Adrenal gland (tissue), 12 donors: ENCODE measurements around the gene SEMA4F. TPM values are rescaled to one million over a fixed set of nuclear protein-coding genes. Genes with fewer than 3 reads are reported as not detected.

Experiments used
- DNase-seq, 7 donors: peaks; one replicate each; pipeline ENCODE4 v3.0.0-alpha.2; 2019 to 2020
- H3K27ac ChIP-seq, 5 donors: fragments of 200-600 bp; sonication (generic) in 4 of 5; 1 replicate in 3 of 5; 2 replicates in 2 of 5; pipeline versions ENCODE4 v1.5.1 to v1.8.0; 2016 to 2020; ENCODE audit warnings: mild to moderate bottlenecking in 1 of 5
- H3K27me3 ChIP-seq: fragments of 200-600 bp; 2 replicates; pipeline ENCODE4 v1.8.0; 2021
- H3K36me3 ChIP-seq, 2 donors: fragments of 200-600 bp; replicated peaks in 1 of 2; 1 replicate in 1 of 2; 2 replicates in 1 of 2; pipeline versions ENCODE4 v1.5.1 to v1.8.0; 2018 to 2022
- H3K4me1 ChIP-seq, 2 donors: fragments of 200-600 bp; replicated peaks in 1 of 2; 1 replicate in 1 of 2; 2 replicates in 1 of 2; pipeline versions ENCODE4 v1.5.1 to v1.8.0; 2018 to 2021
- H3K4me3 ChIP-seq, 4 donors: fragments of 200-600 bp; sonication (generic) in 3 of 4; one replicate each; pipeline ENCODE4 v1.5.1; 2016 to 2018
- H3K9me3 ChIP-seq, 3 donors: fragments of 200-600 bp; sonication (generic) in 1 of 3; replicated peaks in 1 of 3; 1 replicate in 2 of 3; 2 replicates in 1 of 3; pipeline versions ENCODE4 v1.5.1 to v1.8.0; 2016 to 2021
- CTCF ChIP-seq, 6 experiments: fragments of 450-650 bp in 4 of 6; fragments of 200-600 bp in 2 of 6; sonication (generic) in 1 of 6; IDR thresholded peaks; 1 replicate in 5 of 6; 2 replicates in 1 of 6; pipeline versions ENCODE4 v1.5.1 to v1.8.0; 2016 to 2021; ENCODE audit warnings: antibody characterized with exemption in 6 of 6, mild to moderate bottlenecking in 2 of 6, moderate library complexity in 1 of 6
- POLR2A ChIP-seq, 2 donors: fragments of 450-650 bp; IDR thresholded peaks; one replicate each; pipeline ENCODE4 v1.6.1; 2017; ENCODE audit warnings: antibody characterized with exemption in 2 of 2, mild to moderate bottlenecking in 2 of 2, moderate library complexity in 1 of 2
- WGBS, 4 donors: extraction: QIAGEN DNeasy Blood & Tissue Kit in 2 of 4; methylation state at CpG; one replicate each; pipeline versions ENCODE4 v1.1.5 to v1.1.7; 2013 to 2017; 5-methylcytosine and 5-hydroxymethylcytosine counted together
- intact Hi-C, 2 donors: fragments of 100-400 bp; cut with DNase I; formaldehyde crosslinking; loops; one replicate each; pipeline versions ENCODE4 v1.14.1 to v1.15.0; 2022 to 2023
- polyA plus RNA-seq, 3 donors: library from polyadenylated mRNA; stranded (reverse); fragments of 200-250 nt in 2 of 3; fragments of 350-450 nt in 1 of 3; fragmentation: Illumina TruSeq in 1 of 3; extraction: RNeasy Lipid Tissue Mini Kit (QIAGEN cat#74804) in 1 of 3; gene quantifications; one replicate each; pipeline ENCODE4 v1.2.3, GENCODE V29; 2013 to 2014
- total RNA-seq, 9 donors: library from RNA; depleted of rRNA in 4 of 9; stranded (reverse); fragments of >200 nt in 4 of 9; fragments of 120-200 nt in 1 of 9; fragmentation: NEBNext Ultra II Directional in 1 of 9; extraction: Animal tissue kit (Norgen Biotek cat#: 25700) in 1 of 9; gene quantifications; one replicate each; pipeline versions ENCODE4 v1.1.0 to v1.2.4, GENCODE V29; 2013 to 2023
- donor health status: healthy with polysubstance abuse.
- donor health status: Bipolar disorder and iron deficiency.
- donor health status: DM: yes; HTN: yes; CAD: no.
- donor health status: DM: no; HTN: no; CAD: no.
- donor health status: DM: no; HTN: no; CAD: no.
- donor health status: DM: yes; HTN: yes; CAD: no.

SEMA4F gene
- total and polyA plus RNA-seq, 12 donors: 1.9 to 11.3 (median 3.9) TPM

GRCh38 chr2:74714691-74715080 is 60.6 kb downstream of the SEMA4F start:
- WGBS, 4 donors: 40 to 45% (median 41%) methylated on average over 8 of the region's 8 CpGs
- H3K36me3 ChIP-seq: no peaks in the 10 kb centered on the region
- H3K27me3 ChIP-seq: peaks cover 10% of the 10 kb centered on the region
- no peak overlapping the region for H3K4me3 ChIP-seq
- no peak for DNase-seq
- no peaks in the 10 kb centered on the region for H3K9me3 ChIP-seq
- TF ChIP-seq POLR2A (IDR thresholded peaks at IDR 0.05): no peak
- intact Hi-C loops: loop anchor here (2.0 to 5.0 kb wide), 2 partner anchors 162 to 163 kb away; no protein-coding TSS in a partner anchor
- no peak overlapping the region for H3K27ac ChIP-seq
- H3K4me1 ChIP-seq: peaks cover 0 to 4% of the 10 kb centered on the region in 2 donors

- Histone ChIP-seq H3K27ac (peak overlapping the region in 3 of 5 donors; percentile 4 to 46 (median 7)), H3K36me3 (no peaks in the 10 kb centered on the region), H3K4me3 (peak overlapping the region in 2 of 4 donors; percentile 44), H3K27me3 (peaks cover 10% of the 10 kb centered on the region), H3K9me3 (no peaks in the 10 kb centered on the region), H3K4me1 (peaks cover 0 to 4% of the 10 kb centered on the region in 2 donors)
- WGBS, 4 donors: 0 to 2% (median 1%) methylated on average over 16 to 56 of the region's 56 CpGs
- peak; percentile 66 to 89 (median 81) for DNase-seq
- TF ChIP-seq POLR2A (IDR thresholded peaks at IDR 0.05) (no peak), CTCF (IDR thresholded peaks at IDR 0.05) (peak; percentile 80 to 93 (median 88))
- intact Hi-C loops: loop anchor here in 1 of 2 donors (2.0 kb wide), 1 partner anchor 162 kb away; no protein-coding TSS in a partner anchor
These were observed 61.2 kb downstream of the SEMA4F start for GRCh38 chr2:74715081-74715791.

- intact Hi-C loops: loop anchor here in 1 of 2 donors (2.0 kb wide), 1 partner anchor 161 kb away; no protein-coding TSS in a partner anchor
- 58 to 72% (median 61%) methylated on average over 6 of the region's 6 CpGs for WGBS, 4 donors
- TF ChIP-seq POLR2A (IDR thresholded peaks at IDR 0.05): no peak
- no peak for TF ChIP-seq CTCF (IDR thresholded peaks at IDR 0.05)
- peaks cover 10% of the 10 kb centered on the region for H3K27me3 ChIP-seq
- no peak overlapping the region for H3K27ac ChIP-seq
- peak overlapping the region in 1 of 4 donors; percentile 44 for H3K4me3 ChIP-seq
- no peak for DNase-seq
- H3K4me1 ChIP-seq: peaks cover 0 to 4% of the 10 kb centered on the region in 2 donors
- H3K36me3 ChIP-seq: no peaks in the 10 kb centered on the region
- H3K9me3 ChIP-seq: no peaks in the 10 kb centered on the region
These were observed 61.8 kb downstream of the SEMA4F start for GRCh38 chr2:74715880-74716279.

- no peak overlapping the region for H3K4me3 ChIP-seq
- peaks cover 10% of the 10 kb centered on the region for H3K27me3 ChIP-seq
- H3K27ac ChIP-seq: no peak overlapping the region
- intact Hi-C loops: no loop called here
- H3K36me3 ChIP-seq: no peaks in the 10 kb centered on the region
- peaks cover 0 to 4% of the 10 kb centered on the region in 2 donors for H3K4me1 ChIP-seq
- TF ChIP-seq POLR2A (IDR thresholded peaks at IDR 0.05) (no peak), CTCF (IDR thresholded peaks at IDR 0.05) (no peak)
- 57 to 69% (median 64%) methylated on average over 2 of the region's 2 CpGs for WGBS, 4 donors
- H3K9me3 ChIP-seq: no peaks in the 10 kb centered on the region
- no peak for DNase-seq
These were observed 65.0 kb downstream of the SEMA4F start for GRCh38 chr2:74719066-74719465.
